HG02870 (cell line): Measurements from ENCODE around the gene PRPSAP1.
"Not testable (repeated sequence)": the region's sequence is repeated elsewhere in the genome, so short reads cannot be mapped to it uniquely, and the experiment has no call there.

Experiments
- ATAC-seq: cut with Tn5 transposase; IDR thresholded peaks from one replicate; pipeline ENCODE4 v1.9.1; 2021; ENCODE audit warnings: mild to moderate bottlenecking, moderate library complexity; ENCODE audit not compliant: unreplicated experiment

Gene PRPSAP1

GRCh38 chr17:76360461-76360860 is 6.7 kb upstream of the PRPSAP1 start:
- no peak for ATAC-seq

- not testable (repeated sequence) for ATAC-seq
Measured at GRCh38 chr17:76359776-76360175, 6.1 kb upstream of the PRPSAP1 start.

GRCh38 chr17:76359375-76359774 is 5.7 kb upstream of the PRPSAP1 start:
- ATAC-seq, result no peak

DNA sequence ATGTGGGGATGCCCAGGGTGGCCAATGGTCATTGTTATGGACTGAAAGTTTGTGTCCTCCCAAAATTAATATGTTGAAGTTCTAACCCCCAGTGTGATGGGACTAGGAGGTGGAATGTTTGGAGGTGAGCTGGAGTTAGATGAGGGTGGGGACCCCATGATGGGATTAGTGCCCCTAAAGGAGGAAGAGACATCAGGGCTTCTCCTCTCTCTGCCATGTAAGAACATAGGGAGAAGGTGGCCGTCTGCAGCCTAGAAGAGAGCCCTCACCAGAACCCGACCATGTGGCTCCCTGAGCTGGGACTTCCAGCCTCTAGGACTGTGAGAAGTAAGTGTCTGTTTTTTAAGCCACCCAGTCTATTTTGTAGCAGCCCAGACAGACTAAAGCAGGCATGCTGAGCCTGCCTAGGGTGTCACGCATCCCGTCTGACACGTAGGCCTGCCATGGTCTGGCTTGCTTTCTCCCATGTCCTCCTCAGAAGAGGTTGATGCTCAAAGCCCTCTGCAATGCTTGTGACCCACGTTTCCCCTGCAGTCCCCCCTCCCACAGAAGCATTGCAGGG is 4.0 kb upstream of the PRPSAP1 start:
- ATAC-seq, result no peak

GRCh38 chr17:76356803-76357456 is 3.2 kb upstream of the PRPSAP1 start:
- ATAC-seq, result no peak

DNA sequence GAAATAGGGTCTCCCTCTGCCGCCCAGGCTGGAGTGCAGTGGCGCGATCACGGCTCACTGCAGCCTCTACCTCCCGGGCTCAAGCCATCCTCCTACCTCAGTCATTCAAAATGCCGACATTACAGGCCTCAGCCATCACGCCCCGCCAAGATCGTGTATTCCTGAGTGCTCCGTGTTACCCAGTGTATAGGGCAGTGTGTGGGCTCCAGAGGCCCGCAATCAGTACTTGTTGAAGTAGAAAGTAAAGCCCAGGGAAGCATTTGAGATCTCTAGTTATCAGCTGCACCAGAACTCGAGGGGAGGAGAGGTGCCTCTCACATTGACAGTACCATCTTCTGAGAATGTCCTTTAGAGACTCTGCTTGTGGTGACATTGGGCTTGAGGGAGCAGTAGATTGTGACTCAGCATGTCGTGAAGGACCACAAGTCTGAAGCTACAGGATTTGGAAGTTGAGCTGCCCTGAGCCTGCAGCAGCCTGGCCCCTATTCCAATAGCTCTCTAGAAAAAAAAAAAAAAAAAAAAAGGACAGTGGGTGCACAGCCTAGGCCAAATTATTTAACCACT is 1.1 kb upstream of the PRPSAP1 start:
- no peak for ATAC-seq

DNA sequence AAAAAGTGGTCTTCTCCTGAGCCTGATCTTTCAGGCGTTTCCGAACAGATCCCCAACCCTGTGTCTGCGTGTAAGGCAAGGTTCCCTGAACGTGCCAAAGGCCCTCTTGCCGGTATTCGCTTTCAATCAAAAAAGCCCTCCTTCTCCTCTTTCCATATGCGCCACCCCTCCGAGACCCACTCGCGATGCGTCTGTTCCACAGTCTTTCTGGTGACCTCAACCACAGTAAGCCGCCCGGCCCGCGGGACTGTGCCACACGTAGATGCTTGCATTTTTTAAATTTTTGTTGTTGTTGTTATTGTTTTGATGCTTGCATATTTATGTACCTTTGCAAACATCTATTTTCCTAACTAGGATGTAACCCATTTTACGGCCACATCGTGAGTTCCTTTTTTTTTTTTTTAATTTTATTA is 607 bp upstream of the PRPSAP1 start:
- ATAC-seq, result no peak

- ATAC-seq, result no peak
Measured at GRCh38 chr17:76353004-76353598, 615 bp downstream of the PRPSAP1 start.

DNA sequence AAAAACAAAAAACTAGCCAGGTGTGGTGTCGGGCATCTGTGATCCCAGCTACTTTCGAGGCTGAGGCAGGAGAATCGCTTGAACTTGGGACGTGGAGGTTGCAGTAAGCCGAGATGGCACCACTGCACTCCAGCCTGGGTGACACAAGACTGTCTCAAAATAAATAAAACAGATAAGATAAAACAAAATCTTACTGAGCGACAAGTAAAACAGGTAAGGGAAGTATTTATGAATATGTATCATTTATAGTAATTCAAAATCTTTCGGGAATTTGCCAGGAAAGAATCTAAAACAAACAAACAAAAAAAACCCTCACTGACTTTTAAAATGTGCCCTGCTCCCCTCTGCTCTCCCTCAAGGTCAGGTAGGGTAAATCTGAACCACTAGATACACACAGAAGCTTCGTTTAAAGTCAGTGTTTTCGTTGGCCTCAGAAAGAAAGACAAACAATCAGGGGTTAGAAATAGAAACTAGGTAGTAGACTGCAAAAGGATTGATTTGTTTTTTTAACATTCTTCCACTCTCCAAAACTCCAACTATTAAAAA is 2.1 kb downstream of the PRPSAP1 start:
- ATAC-seq, result no peak

DNA sequence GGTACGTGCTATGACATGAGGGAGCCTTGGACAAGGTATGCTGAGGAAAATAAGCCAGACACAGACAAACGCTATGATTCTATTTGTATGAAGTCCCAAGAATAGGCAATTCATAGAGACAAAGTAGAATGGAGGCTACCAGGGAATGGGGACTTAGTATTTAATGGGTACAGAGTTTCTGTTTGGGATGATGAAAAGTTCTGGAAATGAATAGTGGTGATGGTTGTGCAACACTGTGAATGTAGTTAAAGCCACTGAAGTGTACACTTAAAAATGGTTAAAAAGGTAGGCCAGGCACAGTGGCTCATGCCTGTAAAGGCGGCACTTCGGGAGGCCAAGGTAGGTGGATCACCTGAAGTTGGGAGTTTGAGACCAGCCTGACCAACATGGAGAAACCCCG is 3.3 kb downstream of the PRPSAP1 start:
- ATAC-seq, result no peak

DNA sequence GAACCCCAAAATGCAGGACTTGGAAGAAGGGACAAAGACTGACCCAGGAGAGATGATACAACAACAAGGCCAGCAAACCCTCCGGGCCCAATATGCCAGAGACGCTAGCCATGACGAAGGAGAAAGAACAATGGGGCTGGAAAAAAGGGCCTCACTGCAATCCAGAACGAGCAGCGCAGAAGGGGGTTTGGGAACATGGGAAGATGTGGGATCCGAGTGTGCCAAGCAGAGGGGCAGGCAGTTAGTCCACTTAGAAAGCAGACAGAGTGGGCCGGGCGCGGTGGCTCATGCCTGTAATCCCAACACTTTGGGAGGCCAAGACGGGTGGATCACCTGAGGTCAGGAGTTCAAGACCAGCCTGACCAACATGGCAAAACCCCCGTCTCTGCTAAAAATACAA is 6.8 kb downstream of the PRPSAP1 start:
- not testable (repeated sequence) for ATAC-seq

DNA sequence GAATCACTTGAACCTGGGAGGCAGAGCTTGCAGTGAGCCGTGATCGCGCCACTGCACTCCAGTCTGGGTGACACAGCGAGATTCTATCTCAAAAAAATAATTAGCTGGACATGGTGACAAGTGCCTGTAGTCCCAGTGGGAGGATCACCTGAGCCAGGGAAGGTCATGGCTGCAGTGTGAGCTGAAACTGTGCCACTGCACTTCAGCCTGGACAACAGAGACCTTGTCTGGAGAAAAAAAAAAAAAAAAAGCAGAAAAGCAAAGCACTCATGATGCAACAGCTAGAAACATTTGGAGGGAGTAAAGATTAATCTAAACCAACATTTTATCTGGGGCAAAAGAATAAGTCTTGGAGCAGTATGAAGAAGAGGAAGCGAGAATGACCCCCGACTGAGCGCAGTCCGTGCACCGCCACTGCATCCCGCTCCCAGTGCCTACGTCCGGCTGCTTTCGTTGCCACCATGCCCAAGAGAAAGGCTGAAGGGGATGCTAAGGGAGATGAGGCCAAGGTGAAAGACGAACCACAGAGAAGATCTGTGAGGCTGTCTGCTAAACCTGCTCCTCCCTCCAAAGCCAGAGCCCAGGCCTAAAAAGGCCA is 8.2 kb downstream of the PRPSAP1 start:
- no peak for ATAC-seq

GRCh38 chr17:76343106-76343505 is 10.6 kb downstream of the PRPSAP1 start:
- ATAC-seq, result no peak

DNA sequence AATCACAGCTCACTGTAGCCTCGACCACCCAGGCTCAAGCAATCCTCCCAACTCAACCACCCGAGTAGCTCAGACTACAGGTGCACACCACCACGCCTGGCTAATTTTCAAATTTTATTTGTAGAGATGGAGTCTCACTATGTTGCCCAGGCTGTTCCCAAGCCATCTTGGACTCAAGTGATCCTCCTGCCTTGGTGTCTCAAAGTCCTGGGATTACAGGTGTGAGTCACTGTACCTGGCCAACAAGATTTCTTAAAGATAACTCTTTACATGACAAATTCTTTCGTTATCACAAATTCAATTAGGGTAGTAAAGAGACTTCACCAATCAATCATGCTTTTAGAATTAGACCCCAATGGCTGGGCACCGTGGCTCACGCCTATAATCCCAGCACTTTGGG is 12.4 kb downstream of the PRPSAP1 start:
- no peak for ATAC-seq

- no peak for ATAC-seq
Measured at GRCh38 chr17:76337413-76337777, 16.3 kb downstream of the PRPSAP1 start.

DNA sequence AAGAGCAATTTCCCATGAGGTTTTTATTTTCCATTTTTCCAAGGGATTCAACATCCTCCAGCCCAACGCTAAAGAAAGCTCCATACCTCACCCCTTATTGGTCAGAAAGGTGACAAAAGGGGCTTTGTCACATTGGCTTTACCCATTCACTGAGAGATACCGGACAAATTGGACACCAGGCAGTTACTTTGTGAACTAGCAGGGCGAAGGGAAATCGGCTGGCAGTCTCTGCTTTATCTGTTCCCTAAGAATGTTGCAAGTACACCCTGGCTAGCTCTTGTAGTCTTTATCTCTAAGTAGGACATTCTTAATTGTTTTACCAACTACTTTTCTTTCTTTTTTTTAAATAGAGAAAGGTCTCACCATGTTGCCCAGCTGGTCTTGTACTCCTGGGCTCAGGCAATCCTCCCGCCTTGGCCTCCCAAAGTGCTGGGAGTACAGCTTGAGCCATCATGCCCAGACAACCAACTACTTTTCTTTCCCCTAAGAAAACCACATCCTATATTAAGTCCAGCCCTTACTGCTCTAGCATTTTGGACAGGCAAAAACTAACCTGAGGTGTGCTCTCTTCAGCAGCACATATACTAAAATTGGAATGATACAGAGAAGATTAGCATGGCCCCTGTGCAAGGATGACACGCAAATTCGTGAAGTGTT is 16.8 kb downstream of the PRPSAP1 start:
- no peak for ATAC-seq

DNA sequence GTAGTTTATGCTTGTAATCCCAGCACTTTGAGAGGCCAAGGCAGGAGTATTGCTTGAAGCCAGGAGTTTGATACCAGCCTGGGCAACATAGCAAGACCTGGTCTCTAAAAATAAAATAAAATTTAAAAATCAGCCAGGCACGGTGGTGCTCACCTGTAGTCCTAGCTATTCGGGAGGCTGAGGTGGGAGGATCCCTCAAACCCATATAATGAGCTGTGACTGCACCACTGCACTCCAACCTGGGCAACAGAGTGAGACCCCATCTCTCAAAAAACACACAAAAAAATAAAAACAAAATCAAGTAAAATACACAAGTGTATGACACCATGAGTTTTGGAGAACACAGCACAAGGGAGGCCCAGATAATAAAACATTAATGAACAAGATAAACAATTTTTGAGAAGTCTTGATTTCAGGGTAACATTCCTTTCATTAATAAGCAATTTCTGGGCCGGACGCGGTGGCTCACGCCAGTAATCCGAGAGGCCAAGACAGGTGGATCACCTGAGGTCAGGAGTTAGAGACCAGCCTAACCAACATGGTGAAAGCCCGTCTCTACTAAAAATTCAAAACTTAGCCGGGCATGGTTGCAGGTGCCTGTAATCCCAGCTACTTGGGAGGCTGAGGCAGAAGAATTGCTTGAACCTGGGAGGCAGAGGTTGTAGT is 17.9 kb downstream of the PRPSAP1 start:
- no peak for ATAC-seq

DNA sequence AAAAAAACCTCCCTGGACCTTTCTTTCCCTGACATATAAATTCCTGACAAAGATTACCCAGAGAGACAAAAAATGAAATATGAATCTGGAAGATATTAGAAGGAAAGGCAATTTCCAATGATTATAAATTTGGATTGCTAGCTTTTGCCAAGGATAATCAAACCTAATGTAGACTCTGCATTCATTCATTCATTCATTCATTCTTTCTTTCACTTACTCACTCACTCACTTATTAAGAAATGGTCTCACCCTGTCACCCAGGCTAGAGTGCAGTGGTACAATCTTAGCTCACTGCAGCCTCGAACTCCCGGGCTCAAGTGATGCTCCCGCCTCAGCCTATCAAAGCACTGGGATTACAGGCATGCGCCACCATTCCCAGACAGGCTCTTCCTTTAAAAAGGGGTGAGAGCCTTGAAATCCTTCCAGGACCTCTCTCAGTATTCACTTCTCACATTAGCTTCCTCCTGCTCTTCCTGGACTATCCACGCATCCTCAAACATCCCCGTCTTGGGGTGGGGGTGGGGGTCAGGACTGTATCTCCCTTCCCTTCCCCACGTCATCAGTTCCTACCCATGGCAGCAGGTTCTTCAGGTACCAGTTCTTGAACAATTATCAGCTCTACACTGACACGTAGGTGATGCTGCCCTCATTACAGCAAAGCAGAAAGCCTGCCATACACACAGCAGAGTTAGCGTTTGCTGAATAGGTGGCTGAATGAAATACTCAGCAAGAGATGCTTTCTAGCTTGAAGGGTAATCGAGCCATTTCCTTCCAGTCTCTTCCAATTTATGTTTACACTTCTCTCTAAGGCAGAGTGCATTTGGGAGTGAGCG is 19.8 kb downstream of the PRPSAP1 start:
- no peak for ATAC-seq

DNA sequence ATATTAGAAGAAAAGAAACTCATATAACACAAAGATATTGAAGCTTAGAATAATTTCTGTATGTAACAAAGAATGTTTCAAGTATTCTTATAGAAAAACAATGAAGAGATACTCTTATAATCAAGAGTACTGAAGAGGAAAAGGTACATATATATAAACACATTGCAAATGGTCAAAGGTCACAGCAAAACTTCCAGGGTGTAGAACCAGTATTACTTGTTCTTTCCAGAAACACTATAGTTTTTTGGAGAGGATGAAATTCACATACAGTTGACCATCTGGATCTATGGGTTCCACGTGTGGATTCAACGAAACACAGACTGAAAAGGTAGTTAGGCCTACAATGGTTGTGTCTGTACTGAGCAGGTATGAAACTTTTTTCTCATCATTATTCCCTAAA is 22.6 kb downstream of the PRPSAP1 start:
- ATAC-seq, result no peak

DNA sequence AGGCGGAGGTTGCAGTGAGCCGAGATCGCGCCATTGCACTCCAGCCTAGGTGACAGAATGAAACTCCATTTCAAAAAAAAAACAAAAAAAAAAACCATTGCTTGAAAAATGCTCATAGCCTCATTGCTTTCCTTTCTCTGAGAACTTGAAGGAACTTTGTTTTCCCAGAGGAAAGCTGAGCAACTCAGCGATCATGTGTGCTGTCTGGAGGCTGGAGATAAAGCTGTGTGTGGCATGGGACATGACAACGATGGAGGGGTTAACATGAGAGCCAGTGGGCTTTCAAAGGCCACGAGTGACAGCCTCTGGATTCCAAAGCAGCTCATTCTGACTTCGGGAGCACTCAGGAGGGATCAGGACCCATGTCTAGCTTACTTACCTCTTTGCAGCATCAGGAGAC is 24.1 kb downstream of the PRPSAP1 start:
- ATAC-seq, result no peak
